Measurements from ENCODE around the gene DDX42.

The DDX42 gene

DNA sequence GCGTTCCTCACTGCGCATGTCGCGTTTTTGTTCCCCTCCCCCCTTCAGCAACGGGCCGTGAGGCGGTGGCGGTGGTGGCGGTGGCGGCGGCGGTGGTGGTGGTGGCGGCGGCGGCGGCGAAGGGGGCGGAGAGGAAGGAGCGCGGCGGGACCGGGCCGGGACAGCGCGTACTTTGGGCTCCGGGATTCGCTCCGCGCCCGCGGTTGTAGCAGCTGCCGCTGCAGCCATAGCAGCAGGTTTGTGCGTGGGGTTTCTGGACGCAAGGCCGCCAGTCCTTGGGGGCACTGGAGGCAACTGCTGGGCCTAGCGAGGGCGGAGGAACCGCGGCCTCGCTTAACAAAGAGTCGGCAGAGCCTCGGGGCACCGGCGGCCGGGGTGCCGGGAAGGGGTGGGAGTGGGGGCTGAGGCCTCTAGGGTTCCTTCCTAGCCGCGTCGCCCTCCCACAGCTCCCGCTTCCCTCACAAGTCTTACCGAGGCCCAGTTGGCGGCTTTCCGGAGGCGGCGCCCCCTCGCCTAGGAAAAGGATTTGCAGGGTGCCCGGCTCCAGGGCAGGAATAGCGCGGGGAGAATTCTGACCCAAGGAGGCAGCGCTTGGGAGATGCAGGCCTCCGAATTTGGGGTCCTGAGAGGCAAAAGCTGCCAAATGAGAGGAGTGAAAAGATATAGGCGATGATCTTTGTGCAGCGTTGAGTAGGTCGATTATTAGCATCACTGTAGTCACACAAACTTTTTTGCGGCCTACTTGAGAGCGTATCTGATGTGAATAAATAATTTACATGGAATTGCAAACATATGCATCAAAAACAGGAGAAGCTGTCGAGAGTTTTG is at the start of gene DDX42:
Gene DDX42, plus strand, starts transcription at position 30 of the 828 bp plus-strand sequence. CDS start 12,880 bp downstream, outside the sequence.
- peak; percentile 17 for ATAC-seq
- Mint-ChIP-seq H3K27me3 (no peaks in the 10 kb centered on the region), H3K9me3 (no peaks in the 10 kb centered on the region), H3K36me3 (peaks cover 38% of the 10 kb centered on the region), H3K4me1 (peaks cover 61% of the 10 kb centered on the region), H3K4me3 (peak within 1 kb of the TSS; percentile 93), H3K27ac (peak within 1 kb of the TSS; percentile 88)

DNA sequence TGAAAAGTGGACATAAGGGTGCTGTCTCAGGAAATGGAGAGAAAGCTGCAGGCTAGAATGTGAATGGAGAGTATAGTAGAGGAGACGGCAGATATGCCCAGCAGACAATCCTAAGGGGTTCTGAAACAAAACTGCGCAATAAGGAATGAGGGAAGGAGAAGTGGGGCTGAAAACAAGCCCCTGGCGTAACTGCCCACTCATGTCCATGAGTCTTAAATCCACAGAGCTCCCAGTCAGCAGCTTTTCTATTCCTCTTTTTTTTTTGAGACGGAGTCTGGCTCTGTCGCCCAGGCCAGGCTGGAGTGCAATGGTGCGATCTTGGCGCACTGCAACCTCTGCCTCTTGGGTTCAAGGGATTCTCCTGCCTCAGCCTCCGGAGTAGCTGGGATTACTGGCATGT is 38.3 kb upstream of the DDX42 start:
- H3K27ac Mint-ChIP-seq: no peak overlapping the region
- H3K4me3 Mint-ChIP-seq: no peak overlapping the region
- H3K4me1 Mint-ChIP-seq: peaks cover 23% of the 10 kb centered on the region
- no peaks in the 10 kb centered on the region for H3K9me3 Mint-ChIP-seq
- H3K27me3 Mint-ChIP-seq: no peaks in the 10 kb centered on the region
- H3K36me3 Mint-ChIP-seq: peaks cover 12% of the 10 kb centered on the region
- ATAC-seq: no peak

GRCh38 chr17:63740464-63741142 is 33.4 kb upstream of the DDX42 start:
- Mint-ChIP-seq H3K4me3 (peak overlapping the region; percentile 96), H3K27me3 (no peaks in the 10 kb centered on the region), H3K36me3 (peaks cover 14% of the 10 kb centered on the region), H3K27ac (peak overlapping the region; percentile 95), H3K4me1 (peaks cover 41% of the 10 kb centered on the region), H3K9me3 (no peaks in the 10 kb centered on the region)
- ATAC-seq: no peak

DNA sequence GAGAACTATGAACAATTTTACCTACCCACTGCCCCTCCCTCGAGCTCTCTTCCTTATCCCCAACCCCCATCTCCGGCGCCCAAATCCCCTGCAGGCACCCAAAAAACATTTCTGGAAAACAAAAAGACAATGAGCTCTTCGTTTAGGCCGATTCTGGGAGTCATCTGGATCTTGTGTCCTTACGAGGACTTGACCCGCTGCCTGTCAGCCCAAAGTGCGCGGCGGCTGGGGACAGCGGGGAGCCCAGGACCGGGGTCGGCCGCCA is 32.9 kb upstream of the DDX42 start:
- Mint-ChIP-seq H3K9me3 (no peaks in the 10 kb centered on the region), H3K4me3 (peak overlapping the region; percentile 96), H3K4me1 (peaks cover 39% of the 10 kb centered on the region), H3K27ac (peak overlapping the region; percentile 95), H3K36me3 (peaks cover 18% of the 10 kb centered on the region), H3K27me3 (no peaks in the 10 kb centered on the region)
- ATAC-seq: peak; percentile 47

DNA sequence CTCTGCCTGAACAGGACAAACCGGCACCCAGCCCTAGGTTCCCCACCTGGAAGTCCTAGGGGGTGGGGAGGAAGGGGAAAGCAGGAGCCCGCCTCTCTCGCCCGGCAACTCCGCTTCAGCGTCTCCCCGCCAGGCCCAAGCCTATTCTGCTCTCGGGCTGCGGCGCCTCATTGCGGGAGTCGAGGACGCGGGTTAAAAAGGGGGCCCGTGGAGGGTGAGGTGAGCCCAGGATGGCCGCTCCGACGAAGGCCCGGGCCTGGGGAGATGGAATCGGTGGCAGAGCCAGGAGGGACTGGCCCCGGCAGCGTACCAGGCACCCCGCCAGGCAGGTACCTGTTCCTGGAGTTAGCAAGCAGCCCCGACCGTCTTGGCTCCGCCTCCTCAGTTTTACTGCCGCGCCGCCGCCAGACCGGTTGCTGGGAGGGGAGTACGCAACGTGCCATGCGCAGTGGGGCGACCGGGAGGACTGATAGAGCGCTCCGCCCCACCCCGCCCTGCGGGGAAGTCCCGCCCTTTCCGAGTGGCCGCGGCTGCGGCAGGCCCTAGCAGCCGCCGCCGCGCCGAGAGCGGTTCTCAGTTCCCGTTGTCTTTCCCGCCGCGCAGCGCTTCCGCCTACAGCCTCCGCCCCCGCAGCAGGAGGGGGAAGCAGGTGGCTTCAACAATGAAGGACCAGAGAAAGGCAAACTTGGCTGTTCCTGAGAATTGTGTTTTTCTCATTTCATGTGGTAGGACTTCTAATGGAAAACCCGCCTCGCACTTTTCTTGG is 32.4 kb upstream of the DDX42 start, which contains the start of gene STRADA:
Gene STRADA, minus strand, starts transcription at position 392 of the 766 bp plus-strand sequence. CDS start 13,430 bp downstream, outside the sequence.
- Mint-ChIP-seq H3K36me3 (peaks cover 20% of the 10 kb centered on the region), H3K4me1 (peaks cover 39% of the 10 kb centered on the region), H3K27me3 (no peaks in the 10 kb centered on the region), H3K9me3 (no peaks in the 10 kb centered on the region), H3K4me3 (peak within 1 kb of the TSS; percentile 96), H3K27ac (peak within 1 kb of the TSS; percentile 95)
- ATAC-seq: peak; percentile 95

DNA sequence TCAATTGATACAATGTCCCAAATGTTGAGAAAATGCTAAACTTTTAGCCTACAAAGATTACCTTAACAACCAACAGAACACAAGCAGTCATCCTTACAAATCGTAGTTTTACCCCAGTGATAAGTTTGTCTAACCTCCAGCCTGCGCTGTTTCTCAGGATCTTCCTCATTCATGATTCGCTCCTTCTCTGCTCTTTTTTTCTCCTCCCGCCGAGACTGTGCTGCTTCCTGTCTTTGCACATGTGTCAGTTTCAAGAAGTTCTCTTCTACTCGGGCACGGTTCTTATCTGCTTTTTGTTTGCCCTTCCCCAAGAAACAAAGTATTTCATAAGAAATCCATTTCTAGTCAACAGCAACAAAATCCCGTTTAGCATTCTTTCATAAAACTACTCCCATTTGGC is 22.2 kb upstream of the DDX42 start:
- H3K36me3 Mint-ChIP-seq: peaks cover 54% of the 10 kb centered on the region
- H3K9me3 Mint-ChIP-seq: no peaks in the 10 kb centered on the region
- H3K4me1 Mint-ChIP-seq: peaks cover 8% of the 10 kb centered on the region
- H3K27me3 Mint-ChIP-seq: no peaks in the 10 kb centered on the region
- no peak for ATAC-seq
- peak overlapping the region; percentile 2 for H3K4me3 Mint-ChIP-seq
- H3K27ac Mint-ChIP-seq: peak overlapping the region; percentile 74

- H3K36me3 Mint-ChIP-seq: peaks cover 50% of the 10 kb centered on the region
- no peaks in the 10 kb centered on the region for H3K27me3 Mint-ChIP-seq
- H3K4me3 Mint-ChIP-seq: no peak overlapping the region
- peaks cover 8% of the 10 kb centered on the region for H3K4me1 Mint-ChIP-seq
- no peak overlapping the region for H3K27ac Mint-ChIP-seq
- no peak for ATAC-seq
- H3K9me3 Mint-ChIP-seq: no peaks in the 10 kb centered on the region
Observed at GRCh38 chr17:63752707-63753106, 21.3 kb upstream of the DDX42 start.

- no peak overlapping the region for H3K27ac Mint-ChIP-seq
- H3K9me3 Mint-ChIP-seq: no peaks in the 10 kb centered on the region
- H3K36me3 Mint-ChIP-seq: peaks cover 53% of the 10 kb centered on the region
- no peak for ATAC-seq
- H3K27me3 Mint-ChIP-seq: no peaks in the 10 kb centered on the region
- peaks cover 8% of the 10 kb centered on the region for H3K4me1 Mint-ChIP-seq
- no peak overlapping the region for H3K4me3 Mint-ChIP-seq
Observed at GRCh38 chr17:63753215-63753614, 20.8 kb upstream of the DDX42 start.

- ATAC-seq: no peak
- Mint-ChIP-seq H3K27ac (no peak overlapping the region), H3K4me3 (no peak overlapping the region), H3K36me3 (peaks cover 54% of the 10 kb centered on the region), H3K4me1 (peaks cover 8% of the 10 kb centered on the region), H3K9me3 (no peaks in the 10 kb centered on the region), H3K27me3 (no peaks in the 10 kb centered on the region)
Observed at GRCh38 chr17:63754046-63754445, 19.9 kb upstream of the DDX42 start.

DNA sequence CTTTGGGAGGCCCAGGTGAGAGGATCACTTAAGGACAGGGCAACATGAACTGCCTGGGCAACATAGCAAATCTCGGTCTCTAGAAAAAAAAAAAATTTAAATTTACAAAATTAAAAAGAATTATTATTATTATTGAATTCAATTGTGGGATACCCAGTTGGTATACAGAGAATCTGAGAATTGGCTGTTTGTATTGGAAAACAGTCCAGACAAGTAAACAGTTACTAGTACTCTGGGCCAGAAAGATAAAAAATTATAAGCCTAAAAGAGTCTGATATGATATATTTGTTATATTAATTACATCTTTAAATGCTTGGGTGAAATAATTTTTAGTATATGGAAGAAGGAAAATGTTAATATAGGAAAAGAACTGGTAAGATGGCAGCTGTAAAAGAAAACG is 15.5 kb upstream of the DDX42 start:
- H3K4me3 Mint-ChIP-seq: no peak overlapping the region
- ATAC-seq: no peak
- no peak overlapping the region for H3K27ac Mint-ChIP-seq
- H3K4me1 Mint-ChIP-seq: peaks cover 16% of the 10 kb centered on the region
- H3K27me3 Mint-ChIP-seq: no peaks in the 10 kb centered on the region
- no peaks in the 10 kb centered on the region for H3K9me3 Mint-ChIP-seq
- peaks cover 51% of the 10 kb centered on the region for H3K36me3 Mint-ChIP-seq

DNA sequence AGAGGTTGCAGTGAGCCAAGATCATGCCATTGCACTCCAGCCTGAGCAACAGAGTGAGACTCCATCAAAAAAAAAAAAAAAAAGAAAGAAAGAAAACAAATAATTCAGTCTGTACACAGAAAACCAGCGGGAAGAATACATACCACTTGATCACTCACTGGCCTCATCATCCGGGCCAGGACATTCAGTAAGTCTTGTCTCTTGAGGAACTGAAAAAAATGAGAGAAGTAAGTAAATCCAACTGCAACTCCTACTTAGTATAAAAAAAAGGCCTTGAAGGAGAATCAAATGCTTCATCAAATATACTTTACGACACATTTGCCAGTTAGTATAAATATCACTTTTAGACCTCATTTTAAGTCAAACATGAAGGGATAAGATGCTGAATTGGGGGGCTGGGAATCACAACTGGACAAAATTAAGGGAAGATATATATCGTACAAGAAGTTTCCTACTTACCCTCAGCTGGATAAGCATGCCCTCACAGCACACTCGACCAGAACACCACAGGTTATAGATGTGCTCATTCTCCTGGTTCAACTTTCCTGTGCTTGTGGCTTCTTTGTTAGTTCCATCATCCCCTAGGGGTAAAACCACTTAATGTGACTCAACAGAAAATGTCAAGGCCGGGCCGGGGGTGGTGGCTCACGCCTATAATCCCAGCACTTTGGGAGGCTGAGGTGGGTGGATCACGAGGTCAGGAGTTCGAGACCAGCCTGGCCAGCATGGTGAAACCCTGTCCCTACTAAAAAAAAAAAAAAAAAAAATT is 13.0 kb upstream of the DDX42 start:
- no peak overlapping the region for H3K4me3 Mint-ChIP-seq
- H3K36me3 Mint-ChIP-seq: peaks cover 64% of the 10 kb centered on the region
- no peaks in the 10 kb centered on the region for H3K9me3 Mint-ChIP-seq
- peak overlapping the region; percentile 76 for H3K27ac Mint-ChIP-seq
- peaks cover 21% of the 10 kb centered on the region for H3K4me1 Mint-ChIP-seq
- ATAC-seq: peak; percentile 73
- no peaks in the 10 kb centered on the region for H3K27me3 Mint-ChIP-seq

GRCh38 chr17:63762161-63763078 is 11.6 kb upstream of the DDX42 start:
- H3K9me3 Mint-ChIP-seq: no peaks in the 10 kb centered on the region
- H3K27ac Mint-ChIP-seq: peak overlapping the region; percentile 24
- H3K27me3 Mint-ChIP-seq: no peaks in the 10 kb centered on the region
- no peak overlapping the region for H3K4me3 Mint-ChIP-seq
- no peak for ATAC-seq
- H3K36me3 Mint-ChIP-seq: peaks cover 55% of the 10 kb centered on the region
- peaks cover 24% of the 10 kb centered on the region for H3K4me1 Mint-ChIP-seq

DNA sequence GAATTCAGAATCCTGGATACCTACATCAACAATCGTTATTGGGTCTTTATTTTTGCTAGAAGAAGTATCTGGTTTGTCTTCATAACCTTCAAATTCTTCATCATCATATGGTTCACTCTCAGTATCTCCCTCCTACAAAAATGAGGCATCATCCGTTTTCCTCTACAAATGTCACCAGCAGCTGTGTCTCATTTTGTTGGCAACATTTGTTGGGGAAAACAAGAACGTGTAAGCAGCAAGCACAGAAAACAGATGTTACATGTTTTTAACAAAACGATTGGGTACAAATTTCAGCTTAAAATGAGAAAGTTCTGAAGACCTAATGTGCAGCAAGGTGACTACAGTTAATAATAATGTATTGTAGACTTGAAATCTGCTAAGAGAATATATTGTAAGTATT is 9.3 kb upstream of the DDX42 start:
- Mint-ChIP-seq H3K27ac (no peak overlapping the region), H3K27me3 (no peaks in the 10 kb centered on the region), H3K4me1 (peaks cover 32% of the 10 kb centered on the region), H3K36me3 (peaks cover 41% of the 10 kb centered on the region), H3K4me3 (no peak overlapping the region), H3K9me3 (no peaks in the 10 kb centered on the region)
- no peak for ATAC-seq

- Mint-ChIP-seq H3K9me3 (no peaks in the 10 kb centered on the region), H3K4me1 (peaks cover 38% of the 10 kb centered on the region), H3K27ac (no peak overlapping the region), H3K27me3 (no peaks in the 10 kb centered on the region), H3K4me3 (no peak overlapping the region), H3K36me3 (peaks cover 37% of the 10 kb centered on the region)
- no peak for ATAC-seq
Observed at GRCh38 chr17:63766754-63767153, 7.2 kb upstream of the DDX42 start.
